GM21528 (cell line): Measurements from ENCODE around the gene SMIM32.

ENCODE experiments used
- ATAC-seq: cut with Tn5 transposase; IDR thresholded peaks from one replicate; pipeline ENCODE4 v1.9.1; 2021; ENCODE audit warnings: mild to moderate bottlenecking, moderate library complexity; ENCODE audit not compliant: unreplicated experiment, low FRiP score

SMIM32 gene

DNA sequence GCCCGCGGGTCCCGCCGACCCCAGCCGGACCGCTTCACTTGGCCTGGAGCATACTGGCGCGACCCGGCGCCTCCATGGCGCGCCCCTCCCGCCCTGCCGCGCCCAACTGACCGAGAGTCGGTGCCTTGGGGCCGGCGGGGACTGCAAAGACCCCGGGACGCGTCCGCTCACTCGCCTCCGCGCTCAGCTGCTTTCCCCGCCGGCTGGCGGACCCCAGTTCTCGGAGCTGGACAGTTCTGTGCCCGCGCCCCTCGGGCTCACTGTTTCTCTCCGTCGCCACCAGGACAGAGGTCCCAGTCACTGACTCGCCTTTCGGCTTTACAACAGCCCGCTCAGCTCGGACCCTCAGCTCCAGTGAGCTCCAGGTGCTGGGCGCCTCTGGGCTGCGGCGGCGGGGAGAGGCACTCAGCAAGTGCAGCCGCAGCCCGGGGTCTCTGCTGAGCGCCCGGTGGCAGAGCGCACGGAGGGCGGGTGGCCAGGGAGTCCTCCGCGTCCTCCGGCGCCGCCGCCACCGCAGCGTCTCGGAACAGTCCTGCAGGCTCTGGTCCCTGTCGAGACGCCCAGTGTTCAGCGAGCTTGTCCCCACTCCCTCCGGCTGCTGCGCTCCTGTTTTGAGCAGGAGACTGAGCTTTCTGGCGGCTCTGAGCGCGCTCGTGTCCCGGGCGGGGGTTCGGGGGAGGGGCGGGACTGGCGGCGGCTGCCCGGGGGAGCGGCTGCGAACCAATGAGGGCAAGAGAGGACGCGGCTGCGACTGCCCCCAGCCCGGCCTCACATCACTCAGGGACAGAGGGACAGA lies at the start of gene SMIM32:
SMIM32 (minus strand) TSS at position 637 of the 796 bp plus-strand sequence. CDS start 638 bp downstream, outside the sequence.
- no peak for ATAC-seq

DNA sequence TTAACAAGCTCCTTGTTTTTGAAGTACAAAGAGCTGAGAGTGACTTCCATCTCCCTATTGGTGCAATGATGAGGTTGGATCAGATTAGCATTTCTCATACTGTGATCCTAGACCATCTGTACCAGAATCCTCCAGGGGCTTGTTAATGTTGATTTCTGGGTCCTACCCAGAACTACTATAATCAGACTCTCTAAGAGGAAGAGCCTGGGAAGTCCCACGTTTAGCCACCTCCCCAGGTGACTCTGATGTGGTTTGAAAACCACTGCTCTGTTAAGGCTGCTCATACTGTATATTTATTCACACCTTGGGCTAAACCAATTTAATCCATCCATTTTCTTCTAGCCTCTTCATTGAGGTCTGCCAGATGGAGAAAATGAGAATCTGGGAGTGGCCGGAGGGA lies 49.6 kb upstream of the SMIM32 start:
- no peak for ATAC-seq

DNA sequence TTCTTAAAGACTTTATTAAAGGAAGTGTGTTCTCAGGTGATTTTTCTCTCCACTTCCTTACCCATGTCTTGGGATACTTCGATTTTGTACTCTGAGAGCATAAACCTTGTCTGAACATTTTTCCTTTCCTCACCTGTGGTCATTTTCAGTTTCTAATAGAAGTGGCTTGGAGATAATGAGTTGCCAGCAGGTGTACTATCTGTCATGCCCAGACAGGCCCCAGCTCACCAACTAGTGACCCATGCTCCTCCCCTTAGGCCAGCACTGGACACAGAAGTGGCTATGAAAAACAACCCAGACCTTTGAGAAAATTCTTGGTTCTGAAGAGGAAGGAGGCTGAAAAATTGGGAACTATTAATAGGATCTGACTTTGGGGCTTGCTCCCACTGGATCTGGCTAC lies 49.2 kb upstream of the SMIM32 start:
- no peak for ATAC-seq

DNA sequence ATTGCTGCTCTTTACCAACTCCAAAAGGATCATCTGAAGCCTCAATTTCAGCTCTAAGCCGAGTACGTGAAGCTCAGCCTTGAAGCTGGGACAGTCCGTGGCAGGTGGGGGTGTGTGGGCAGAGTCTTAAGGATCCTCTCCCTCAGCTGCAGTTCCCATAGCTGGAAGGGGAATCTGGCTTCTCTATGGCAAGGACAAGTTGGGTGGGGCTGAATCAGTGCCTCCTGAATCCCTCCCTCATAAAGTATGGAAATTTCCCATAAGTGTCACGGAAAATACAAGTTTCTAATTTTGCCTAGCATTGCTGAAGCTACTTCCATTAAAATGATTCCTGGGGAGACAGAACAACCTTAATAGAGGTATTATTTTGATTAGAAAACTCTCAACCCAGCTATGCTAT lies 47.9 kb upstream of the SMIM32 start:
- ATAC-seq, result no peak

DNA sequence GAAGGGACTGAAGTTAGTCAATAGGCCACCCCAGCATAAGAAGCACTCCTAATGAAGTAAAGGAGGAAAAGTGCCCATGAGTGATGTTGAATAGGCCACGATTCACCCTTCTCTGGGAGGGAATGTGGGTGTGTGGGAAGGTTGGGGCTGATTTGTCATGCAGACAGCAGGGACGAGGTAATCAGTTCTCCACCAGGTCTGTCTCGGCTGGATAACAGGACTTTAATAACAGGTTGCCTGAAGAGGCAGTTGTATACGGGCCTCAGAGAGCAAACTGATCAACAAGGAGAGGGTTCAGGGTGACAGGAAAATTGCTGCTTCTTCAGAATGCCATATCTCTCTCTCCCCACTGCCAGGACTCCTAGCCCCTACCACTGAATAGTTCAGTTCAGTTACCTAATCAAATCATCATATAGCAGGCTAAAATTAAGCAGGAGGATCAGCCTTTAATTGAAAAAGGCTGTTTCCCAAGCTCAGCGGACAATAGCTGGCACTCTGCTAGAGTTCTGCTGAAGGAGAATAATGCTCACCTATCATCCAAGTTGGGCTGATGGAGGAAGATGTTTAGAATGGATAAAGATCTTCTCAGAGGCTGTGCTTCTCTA lies 43.6 kb upstream of the SMIM32 start:
- ATAC-seq, result no peak

DNA sequence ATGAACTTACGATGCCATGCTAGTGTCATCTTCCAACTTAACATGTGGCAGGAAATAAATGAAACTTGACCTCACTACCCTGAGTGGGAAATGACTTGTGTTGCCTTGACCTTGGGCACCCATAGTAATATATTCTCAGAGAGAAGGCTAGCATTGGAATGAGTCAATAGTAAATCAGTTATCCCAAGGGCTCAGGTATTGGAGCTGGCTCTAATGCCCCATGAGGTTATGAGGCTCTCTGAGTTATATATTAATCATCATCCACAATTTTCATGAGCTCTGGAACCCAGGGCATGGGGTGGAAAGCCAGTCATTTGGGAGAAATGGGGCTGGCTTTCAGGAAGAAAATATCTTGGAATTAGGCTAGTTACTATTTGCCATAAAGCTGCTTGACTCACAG lies 42.4 kb upstream of the SMIM32 start:
- no peak for ATAC-seq

DNA sequence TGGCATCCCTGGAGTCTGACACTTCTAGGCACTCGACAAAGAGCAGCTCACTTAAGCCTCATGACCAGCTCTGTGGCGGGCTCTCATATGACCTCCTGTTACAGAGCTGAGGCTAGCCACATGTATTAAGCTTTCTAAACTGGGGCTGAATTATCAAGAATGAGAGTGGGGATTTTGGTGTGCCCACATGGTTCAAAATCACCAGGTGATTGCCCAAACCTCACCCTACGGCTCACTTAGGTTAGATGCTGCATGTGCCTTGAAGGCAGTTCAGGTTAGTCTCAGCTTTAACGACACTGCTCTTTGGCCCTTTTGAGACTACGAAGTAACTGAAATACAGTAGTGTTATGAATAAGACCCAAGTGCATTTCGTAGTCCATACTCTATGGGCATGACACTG lies 39.4 kb upstream of the SMIM32 start:
- ATAC-seq, result no peak

DNA sequence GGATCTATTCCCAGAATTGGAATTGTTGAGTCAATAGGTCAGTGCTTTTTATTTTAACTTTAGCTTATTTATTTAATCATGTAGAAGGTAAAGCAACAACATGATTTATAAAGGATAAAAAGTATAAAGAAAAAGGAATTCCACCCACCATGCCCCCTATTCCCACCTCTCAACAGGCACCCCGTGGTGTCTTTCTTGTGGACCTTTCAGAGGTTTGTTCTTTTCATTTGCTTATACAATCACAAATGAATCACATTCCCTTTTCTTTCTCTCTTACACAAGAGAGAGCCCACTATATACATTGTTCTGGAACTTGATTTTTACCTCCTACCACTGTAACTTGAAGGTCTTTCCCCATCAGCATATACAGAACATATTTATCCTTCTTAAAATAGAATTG lies 37.2 kb upstream of the SMIM32 start:
- no peak for ATAC-seq

DNA sequence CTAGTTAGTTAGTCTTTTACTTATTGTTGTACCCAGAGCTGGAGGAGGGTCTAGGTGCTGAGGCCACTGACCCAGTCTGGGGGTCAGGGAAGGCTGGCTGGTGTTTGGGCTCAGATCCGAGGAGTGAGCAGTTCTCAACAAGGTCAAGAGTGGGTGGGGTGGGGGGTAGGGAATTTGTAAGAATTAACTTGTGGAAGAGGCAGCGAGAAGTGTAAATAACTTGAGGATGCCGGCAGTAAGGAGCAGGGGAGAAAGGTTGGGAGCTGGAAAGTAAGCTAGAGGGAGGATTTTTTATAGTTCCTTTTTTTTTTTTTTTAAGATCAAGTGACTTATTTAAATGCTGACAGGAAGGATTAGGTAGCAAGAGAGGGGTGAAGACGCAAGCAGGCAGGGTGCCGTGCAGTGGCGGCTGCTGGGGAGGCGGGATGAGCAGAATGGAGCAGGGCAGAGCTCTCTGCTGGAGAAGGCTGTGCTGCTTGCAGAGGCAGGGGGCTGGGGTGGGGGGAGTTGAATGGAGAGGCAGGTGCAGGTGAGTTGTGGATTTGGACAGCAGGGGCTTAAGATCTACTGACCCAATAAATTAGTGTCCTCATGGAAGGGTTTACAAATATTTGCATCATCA lies 35.3 kb upstream of the SMIM32 start:
- ATAC-seq, result no peak

DNA sequence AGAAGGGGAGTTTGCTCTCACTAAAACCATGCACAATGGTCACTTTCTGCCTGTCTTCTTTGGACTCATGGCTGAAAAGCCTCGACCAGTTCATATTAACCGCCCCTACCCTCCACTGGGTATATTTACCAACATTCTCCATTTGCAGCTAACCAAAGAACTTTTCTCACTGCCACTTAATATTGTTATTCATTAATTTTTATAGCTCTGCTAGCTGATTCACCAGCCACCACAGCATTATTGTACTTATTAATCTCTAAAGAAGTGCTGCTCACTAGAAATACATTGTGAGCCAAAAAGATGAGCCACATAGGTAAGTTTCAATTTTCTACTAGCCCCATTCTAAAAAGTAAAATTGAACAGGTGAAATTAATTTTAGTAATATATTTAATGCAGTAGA lies 33.4 kb upstream of the SMIM32 start:
- ATAC-seq, result no peak

DNA sequence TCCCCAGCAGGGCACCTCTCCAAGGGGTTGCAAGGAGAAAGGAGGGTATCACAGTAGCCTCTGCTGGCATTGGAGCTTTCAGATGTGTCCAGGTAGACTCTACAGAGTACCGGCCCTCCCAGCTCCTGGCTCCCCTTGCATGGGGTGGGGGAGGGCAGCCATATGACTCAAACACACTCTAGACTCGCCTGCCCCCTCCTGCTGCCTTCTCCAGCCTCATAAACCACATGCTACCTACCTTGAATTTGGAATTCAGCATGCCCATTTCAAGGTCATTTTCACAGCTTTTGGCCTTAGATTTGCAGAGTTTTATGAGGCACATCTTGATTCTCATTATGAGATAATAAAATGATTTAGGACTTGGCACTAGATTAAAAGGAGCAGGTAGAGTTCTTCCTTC lies 32.8 kb upstream of the SMIM32 start:
- ATAC-seq, result no peak

DNA sequence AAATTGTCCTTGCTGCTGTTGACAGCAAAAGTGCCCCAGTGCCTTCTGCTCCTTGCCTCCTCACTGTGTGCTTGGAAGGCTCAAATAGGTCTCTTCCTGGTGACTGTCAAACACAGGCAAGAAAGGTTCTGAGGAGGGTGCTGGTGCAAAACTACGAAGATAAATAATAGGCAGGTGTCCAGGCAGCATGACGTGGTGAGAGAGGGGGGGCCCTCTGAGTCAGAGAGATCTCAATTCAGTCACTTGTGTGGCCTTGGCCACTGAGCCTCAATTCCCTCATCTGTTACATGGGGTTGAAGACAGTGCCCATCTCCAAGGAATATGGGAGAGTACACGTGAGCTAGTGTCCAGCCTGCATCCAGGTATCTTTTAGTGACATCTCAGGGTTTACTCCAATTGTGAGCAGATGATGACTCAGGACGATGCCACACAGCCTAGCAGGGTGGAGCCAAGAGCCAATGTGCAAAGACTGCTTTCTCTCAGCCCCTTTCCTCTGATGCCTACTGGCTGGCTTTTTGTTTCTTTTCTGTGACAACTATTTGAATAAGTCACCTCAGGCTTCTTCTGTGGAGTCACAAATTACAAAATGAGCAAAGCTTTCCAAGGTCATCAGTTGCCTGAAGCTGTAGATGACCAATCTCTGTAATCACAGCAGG lies 29.7 kb upstream of the SMIM32 start:
- no peak for ATAC-seq

DNA sequence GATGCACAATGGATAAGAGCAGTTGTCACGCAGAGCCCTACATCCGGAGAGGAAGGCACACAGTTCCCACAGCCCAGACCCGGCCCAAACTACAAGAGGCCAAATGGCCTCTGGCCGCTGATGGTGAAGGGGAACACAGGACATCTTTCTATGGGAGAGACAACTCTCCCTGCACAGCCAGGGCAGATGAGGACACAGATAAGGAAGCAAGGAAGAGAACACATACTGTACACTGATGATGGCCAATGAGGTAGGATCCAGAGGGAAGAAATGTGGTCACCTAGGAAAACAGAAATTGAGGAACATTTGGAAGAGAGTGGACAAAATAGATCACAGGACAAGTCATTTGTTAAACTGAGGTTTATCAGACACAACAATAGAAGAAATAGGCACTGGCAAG lies 28.4 kb upstream of the SMIM32 start:
- no peak for ATAC-seq

DNA sequence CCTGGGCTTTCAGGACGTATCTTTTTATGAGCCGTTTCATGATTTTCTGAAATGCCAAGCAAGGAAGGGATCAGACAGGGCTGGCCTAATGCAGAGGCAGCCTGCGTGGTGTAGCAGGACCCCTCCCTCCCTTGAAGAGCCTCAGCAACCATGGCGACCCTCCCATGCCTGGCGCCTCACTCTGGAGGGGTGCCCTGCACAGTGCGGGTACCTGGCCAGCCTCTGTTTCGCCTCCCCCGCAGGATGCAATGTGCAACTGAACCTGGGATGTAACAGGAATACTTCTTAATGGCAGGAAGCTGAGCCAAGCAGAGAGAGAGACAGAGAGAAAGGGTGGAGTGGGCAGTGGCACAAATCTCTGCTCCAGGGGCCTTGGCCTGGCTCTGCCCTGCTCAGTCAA lies 23.3 kb upstream of the SMIM32 start:
- ATAC-seq, result no peak

DNA sequence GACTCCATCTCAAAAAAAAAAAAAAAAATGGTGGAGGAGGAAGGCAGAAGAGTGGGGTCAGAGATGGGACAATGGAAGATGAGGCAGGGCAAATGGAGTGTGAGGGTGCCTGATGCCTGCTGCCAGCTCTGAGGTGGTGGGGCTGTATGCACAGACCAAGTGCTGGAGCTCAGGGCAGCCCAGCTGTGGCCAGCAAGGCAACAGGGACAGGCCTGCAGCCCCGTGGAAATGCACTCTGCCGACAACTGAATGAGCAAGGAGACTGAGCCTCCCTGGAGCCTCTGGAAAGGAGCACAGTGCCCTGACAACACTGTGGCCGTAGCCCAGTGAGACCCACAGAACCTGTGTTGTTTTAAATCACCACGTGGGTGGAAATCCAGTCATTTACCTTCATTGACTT lies 22.9 kb upstream of the SMIM32 start:
- no peak for ATAC-seq

DNA sequence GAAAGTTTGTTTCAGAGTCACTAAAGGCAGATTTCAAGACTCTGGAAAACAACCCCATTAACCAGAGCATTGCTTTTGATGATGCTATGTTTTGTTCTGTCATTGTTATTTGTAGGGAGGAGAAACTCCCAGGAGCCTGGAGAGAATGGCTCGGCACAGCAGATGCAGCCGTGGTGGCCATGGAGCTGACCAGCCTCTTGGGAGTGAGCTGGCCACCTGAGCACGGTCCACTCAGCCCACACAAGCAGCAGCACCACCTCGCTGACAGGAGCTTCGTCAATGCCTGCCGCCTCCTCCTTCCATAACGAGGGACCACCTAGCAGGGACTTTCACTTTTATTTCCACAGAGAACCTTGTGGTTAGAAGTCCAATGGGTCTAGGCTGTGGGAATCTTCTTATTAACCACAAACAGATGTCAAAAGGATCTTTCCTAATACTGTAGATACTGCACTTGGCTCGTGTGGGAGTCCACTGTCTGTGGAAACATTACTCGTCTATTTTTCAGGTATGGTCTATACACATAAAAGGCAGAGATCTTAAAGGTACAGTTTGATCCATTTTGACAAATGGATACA lies 21.0 kb upstream of the SMIM32 start:
- ATAC-seq, result no peak

DNA sequence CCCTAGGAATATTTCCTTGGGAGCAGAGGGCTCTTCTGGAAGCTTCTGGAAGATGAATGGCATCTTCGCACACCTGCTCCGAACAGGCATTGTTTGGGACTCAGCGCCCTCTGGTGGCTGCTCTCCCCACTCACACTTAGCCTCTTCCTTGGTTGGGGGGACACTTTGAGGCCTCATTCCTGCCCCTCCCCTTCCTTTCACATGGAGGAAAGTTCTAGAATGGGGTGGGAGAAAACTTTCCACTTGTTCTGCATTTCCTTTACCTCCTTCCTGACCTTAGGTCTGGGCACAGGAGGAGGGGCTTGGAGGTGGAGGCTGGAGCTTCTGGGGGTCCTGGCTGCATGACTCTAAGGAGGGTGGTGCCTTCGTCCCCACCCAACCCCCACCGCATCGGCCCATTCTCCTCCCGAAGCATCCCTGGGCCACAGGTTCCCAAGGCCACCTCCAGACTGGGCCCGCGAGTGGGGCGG lies 19.3 kb upstream of the SMIM32 start:
- no peak for ATAC-seq

DNA sequence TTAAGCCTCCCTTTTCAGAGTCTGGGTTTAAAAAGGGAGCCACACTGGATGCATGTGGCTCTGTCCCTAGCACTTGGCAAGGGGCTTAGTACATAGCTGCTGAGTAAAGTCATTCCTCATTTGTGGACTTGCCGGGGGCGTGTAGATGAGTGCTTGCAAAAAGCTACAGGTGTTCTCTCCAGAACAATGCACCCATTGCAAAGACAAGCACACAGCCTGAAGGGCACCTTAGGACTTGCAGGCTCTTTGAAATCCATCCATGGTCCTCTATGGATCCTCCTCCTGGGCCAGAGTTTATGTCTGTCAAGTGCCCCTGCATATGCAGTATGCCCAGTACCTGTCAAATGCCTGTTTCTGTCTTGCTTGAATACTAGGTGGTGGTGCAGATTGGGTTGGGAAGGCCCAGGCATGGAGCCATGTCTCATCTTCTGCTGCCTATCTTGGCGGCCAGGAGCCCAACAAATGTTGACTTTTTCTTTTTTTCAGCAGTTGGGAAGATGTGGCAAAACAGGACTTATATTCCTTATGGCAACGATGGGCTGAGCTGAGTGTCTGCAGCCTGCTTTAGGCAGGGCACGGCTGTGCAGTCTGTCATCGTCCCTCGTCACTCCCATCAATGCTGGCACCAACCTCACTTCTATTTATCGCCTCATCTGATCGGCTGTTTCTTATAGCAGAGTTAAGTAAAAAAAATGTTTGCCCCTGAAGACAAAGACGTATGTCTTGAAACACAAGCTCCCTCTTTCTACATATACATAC lies 18.5 kb upstream of the SMIM32 start:
- ATAC-seq, result no peak

DNA sequence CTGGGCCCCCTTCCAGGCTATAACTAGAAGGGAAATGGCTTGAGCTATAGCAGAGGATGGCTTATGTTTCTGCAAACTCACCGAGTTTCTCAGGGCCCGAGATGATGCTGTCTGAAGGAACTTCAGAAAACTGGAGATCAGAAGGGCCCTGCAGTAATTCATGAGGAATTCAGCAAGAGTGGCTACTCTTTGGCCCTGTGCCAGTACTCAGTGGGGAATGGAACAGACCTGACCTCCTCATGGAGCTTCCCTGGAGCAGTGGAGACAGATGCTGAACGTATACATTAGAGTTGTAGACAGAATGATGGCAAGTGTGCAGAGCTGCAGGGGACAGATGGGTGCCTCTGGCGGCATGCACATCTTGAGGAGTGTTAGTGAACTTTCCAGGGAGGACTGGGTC lies 17.3 kb upstream of the SMIM32 start:
- ATAC-seq, result no peak

DNA sequence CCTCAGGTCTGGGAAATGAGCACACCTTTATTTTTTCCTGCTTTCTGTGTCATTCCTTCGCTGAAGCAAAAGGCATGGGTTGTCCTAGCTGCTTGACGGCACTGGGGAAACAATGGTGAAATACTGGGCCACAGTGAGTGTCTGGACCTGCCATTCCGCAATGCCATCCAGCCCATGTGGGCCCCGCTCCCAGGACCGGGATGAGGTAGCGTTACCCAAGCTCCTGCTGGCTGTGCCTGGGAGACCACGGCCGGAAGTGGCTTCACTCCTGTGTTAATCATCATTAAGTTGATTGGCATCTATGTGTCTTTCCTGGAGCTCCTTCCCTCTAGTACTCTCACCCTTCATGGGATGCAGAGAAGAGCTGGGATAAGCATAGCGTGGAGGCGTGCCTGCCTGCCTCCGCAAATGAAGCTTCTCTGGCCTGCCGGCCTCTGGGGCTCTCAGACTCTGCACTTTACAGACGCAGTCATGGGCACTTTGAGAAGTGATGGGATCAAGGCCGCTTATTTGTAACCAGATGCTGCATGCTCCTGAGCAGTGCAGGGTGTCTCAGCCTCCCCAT lies 16.5 kb upstream of the SMIM32 start:
- ATAC-seq, result no peak
